ENCODE data around the gene CLEC2D.
"Not testable (repeated sequence)": the region's sequence is repeated elsewhere in the genome, so short reads cannot be mapped to it uniquely, and the experiment has no call there.

The CLEC2D gene

GRCh38 chr12:9642606-9643265, 26.8 kb upstream of the CLEC2D start:
- H3K4me3 ChIP-seq (ENCODE audit: low read depth, low read length), result no peak overlapping the region
- no peak for DNase-seq (ENCODE audit: low read depth)
- TF ChIP-seq CTCF (IDR thresholded peaks at IDR 0.05; ENCODE audit: low read depth, low read length) (no peak), MYC (IDR thresholded peaks at IDR 0.05; ENCODE audit: low read depth, low read length) (no peak), POLR2A (IDR thresholded peaks at IDR 0.05; ENCODE audit: extremely low read depth, insufficient read length) (no peak), MAX (IDR thresholded peaks at IDR 0.05; ENCODE audit: low read depth, low read length) (no peak)

- H3K4me3 ChIP-seq (ENCODE audit: low read depth, low read length), result no peak overlapping the region
- TF ChIP-seq CTCF (IDR thresholded peaks at IDR 0.05; ENCODE audit: low read depth, low read length), result no peak
- no peak for TF ChIP-seq MYC (IDR thresholded peaks at IDR 0.05; ENCODE audit: low read depth, low read length)
- DNase-seq (ENCODE audit: low read depth), result no peak
These were observed 26.2 kb upstream of the CLEC2D start for GRCh38 chr12:9643266-9643660.

GRCh38 chr12:9644985-9645551, 24.4 kb upstream of the CLEC2D start:
- H3K4me3 ChIP-seq (ENCODE audit: low read depth, low read length), result not testable (repeated sequence)

GRCh38 chr12:9646794-9647781, 22.4 kb upstream of the CLEC2D start:
- peak; percentile 49 for DNase-seq (ENCODE audit: low read depth)

More at GRCh38 chr12:9644985-9645551, 24.4 kb upstream of the CLEC2D start:
- DNase-seq (ENCODE audit: low read depth), result peak; percentile 19

GRCh38 chr12:9647825-9648700, 21.4 kb upstream of the CLEC2D start:
- peak; percentile 99 for DNase-seq (ENCODE audit: low read depth)
- TF ChIP-seq CTCF (IDR thresholded peaks at IDR 0.05; ENCODE audit: low read depth, low read length) (no peak), POLR2A (IDR thresholded peaks at IDR 0.05; ENCODE audit: extremely low read depth, insufficient read length) (peak; percentile 82), MAX (IDR thresholded peaks at IDR 0.05; ENCODE audit: low read depth, low read length) (peak; percentile 52), MYC (IDR thresholded peaks at IDR 0.05; ENCODE audit: low read depth, low read length) (no peak; the same call in 1 of the 2 replicates)
- H3K4me3 ChIP-seq (ENCODE audit: low read depth, low read length), result peak overlapping the region; percentile 99

More at GRCh38 chr12:9646794-9647781, 22.4 kb upstream of the CLEC2D start:
- H3K4me3 ChIP-seq (ENCODE audit: low read depth, low read length), result peak overlapping the region; percentile 69
- no peak for TF ChIP-seq MYC (IDR thresholded peaks at IDR 0.05; ENCODE audit: low read depth, low read length)
- TF ChIP-seq MAX (IDR thresholded peaks at IDR 0.05; ENCODE audit: low read depth, low read length), result no peak
- no peak for TF ChIP-seq CTCF (IDR thresholded peaks at IDR 0.05; ENCODE audit: low read depth, low read length)
- TF ChIP-seq POLR2A (IDR thresholded peaks at IDR 0.05; ENCODE audit: extremely low read depth, insufficient read length), result no peak

Measured in NB4 (cell line).